Eye (tissue), 1 donor: ENCODE data around the gene MYLK.

Experiments used
- DNase-seq: peaks from one replicate; pipeline ENCODE4 v3.0.0-alpha.2; 2015

Gene MYLK

DNA sequence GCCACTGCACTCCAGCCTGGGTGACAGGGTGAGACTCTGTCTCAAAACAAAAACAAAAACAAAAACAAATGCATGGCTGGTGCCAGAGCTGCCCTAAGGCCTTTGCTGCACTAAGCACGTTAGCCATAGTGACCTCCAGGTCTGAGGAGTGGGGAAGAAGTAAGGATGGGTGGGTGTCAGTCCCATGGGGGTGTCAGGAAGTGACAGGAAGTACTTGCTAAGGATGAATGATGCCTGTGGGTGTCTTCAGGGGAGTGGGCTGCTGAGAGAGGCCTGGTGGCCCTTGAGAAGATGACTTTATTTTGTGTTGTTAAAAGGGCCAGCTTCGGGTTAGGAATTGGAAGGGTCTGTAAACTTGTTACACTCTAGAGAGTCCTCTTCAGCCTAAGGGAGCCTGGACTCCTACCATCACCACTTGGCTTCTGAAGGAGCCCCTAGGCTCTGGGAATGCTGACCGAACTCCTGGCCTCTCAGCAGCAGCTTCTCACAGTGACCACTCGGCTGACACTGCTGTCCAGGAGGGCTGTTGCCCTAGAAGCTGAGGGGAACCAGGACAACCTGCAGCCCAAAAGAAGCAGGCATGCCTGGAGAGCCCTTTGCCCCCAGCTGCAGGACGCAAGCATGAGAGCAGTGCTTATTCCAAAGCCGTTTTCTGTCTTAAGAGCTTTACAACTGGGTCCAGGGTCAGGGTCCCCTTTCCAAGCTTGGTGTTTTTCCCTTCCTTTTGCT lies 116.4 kb downstream of the MYLK start:
- DNase-seq: no peak

DNA sequence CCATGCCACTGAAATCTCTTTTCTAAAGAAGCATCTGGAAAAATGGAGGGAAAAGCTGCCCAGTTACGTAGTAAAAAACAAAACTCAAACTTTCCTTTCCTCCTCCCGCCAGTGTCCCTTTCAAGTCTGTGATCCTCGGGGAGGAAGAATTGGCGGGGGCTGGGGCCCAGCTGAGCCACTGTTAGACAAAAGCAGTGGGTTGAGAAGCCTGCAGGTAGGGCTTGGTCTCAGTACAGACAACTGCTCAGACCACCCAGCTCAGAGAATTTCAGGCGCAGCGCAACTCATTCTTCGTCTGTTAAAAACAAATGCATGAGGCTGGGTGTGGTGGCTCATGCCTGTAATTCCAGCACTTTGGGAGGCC lies 117.1 kb downstream of the MYLK start:
- DNase-seq: no peak

DNA sequence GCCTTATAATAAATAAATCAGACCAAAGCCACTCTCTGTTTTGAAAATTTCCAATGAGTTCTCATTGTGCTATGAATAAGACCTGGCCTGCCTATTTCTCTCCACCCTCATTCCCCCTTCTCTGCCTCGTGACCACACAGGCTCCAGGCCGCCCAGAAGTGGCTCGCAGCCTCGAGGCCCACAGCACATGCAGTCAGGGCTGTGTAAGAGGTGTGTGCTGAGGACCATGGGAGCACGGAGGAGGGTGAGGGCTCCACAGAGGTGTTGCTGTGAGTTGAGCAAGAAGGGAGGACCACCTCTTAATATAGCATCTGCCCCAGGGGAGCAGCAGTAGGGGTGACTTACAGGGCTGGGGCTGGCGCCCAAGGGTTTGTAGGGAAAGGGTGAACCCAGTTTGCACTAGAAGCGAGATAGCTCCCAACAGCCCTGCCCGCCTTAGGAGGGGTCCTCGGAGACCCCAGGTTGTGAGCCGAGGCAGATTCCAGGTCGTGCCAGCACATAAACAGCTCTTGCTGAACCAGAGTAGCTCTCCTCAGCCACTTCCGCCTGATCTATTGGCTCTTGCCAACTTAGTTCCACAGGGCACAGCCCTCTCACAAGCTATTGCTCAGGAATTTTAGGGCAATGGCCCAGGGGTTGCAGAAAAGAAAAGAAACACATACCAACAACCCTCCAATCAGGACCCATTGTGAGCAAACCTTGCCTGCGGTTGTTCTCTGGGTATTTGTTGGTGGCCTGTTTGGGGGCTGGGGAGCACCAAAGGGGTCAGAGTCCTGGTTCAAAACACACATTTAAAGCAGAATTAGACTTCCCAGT lies 117.7 kb downstream of the MYLK start:
- no peak for DNase-seq

DNA sequence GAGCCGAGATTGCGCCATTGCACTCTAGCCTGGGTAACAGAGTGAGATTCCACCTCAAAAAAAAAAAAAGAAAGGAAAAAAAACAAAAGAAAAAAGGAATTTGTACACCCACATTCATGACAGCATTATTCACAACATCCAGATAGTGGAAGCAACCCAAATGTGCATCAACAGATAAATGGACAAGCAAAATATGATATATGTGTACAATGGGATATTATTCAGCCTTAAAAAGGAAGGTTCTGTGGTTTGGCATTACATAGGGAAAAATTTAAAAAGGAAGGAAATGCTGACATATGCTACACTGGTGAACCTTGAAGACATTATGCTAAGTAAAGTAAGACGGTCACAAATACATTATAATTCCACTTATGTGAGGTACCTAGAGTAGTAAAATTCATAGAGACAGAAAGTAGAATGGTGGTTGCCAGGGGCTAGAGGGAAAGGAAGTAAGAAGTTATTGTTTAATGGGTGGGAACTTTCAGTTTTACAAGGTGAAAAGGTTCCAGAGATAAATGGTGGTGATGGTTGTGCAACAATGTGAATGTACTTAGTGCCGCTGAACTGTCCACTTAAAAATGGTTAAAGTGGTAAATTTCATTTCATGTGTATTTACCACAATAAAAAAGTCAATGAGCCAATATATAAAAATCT lies 118.5 kb downstream of the MYLK start:
- DNase-seq: no peak

DNA sequence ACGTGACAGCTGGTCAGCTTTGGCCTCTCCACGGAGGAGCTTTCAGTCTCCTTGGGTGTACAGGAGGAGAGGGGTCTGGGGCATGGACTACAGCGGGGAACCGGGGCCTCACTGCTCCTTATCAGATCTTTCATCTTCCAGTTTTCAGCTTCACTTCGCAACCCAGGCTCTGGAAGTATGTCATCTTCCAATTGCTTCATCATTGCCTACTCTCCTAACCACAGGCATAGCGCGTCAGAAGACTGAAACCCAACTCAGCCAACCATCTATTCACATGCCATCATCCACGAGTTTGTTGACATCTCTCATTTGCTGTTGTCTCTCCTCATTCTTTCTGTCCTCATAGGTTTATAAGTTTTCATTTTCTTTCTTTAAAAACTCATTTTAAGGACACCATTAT lies 119.5 kb downstream of the MYLK start:
- no peak for DNase-seq

DNA sequence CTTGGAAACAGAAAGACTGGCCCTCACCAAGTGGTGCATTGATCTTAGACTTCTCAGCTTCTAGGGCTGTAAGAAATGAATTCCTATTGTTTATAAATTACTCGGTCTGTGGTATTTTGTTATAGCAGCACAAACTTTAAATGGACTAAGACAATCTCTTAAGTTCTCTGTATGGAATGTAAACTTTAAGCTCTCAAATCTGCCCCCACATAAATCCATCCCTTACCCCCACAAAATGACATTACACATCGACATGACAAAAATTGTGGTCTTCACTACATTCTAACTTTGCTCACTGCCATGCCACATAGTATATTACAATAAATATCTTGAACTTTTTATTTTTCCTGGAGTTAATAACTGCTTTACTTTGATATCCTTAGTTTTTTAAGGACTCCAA lies 121.3 kb downstream of the MYLK start:
- no peak for DNase-seq

DNA sequence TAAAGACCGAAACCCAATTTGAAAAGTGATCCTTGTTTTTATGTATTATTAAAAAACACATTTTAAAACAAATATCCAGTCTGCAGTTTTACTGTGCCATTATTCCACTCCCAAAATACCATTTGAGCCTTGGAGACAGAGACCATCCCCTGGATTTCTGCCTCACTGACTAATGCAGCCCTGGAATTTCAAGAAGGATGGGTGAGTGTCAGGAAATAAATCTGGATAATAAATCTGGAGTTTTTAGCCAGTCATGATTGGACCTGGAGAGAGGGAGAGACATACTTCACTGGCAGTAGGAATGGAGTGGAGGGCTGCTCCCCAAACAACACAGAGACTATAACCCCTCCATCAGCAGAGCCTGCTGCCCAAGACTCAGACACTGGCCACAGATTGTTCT lies 123.3 kb downstream of the MYLK start:
- DNase-seq: no peak

DNA sequence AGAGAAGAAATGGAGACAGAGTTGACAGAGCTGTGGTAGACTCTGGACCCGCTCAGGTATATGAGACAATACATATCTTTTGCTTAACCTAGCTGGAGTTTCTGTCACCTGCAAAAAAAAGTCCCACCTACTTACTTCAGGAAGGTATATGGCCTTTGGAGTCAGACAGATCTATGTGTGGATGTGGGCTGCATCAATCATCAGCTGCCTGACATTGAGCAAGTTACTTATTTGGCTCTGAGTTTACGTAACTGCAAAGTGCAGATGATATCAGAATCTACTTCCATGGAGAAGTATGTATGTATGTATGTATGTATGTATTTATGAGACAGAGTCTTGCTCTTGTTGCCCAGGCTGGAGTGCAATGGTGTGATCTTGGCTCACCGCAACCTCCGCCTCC lies 124.3 kb downstream of the MYLK start:
- DNase-seq: no peak

DNA sequence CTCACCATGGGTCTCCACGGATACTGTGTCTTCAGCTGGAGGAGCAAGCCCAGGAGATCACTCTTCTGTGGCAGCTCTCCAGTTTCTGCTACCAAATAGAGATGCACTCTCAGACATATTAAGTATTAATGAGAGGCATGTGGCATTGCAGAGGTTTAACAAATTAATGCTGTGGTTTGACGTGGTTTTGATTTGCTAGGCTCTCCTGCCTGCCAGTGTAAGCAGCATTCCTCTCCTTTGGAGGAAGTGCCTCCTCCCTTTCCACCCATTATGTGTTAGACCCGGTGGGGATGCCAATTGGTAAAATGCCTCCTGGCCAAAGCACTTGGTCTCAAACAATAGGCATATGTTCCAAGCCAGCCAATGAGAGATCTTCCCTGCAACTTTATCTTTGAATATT lies 124.8 kb downstream of the MYLK start:
- DNase-seq: no peak

DNA sequence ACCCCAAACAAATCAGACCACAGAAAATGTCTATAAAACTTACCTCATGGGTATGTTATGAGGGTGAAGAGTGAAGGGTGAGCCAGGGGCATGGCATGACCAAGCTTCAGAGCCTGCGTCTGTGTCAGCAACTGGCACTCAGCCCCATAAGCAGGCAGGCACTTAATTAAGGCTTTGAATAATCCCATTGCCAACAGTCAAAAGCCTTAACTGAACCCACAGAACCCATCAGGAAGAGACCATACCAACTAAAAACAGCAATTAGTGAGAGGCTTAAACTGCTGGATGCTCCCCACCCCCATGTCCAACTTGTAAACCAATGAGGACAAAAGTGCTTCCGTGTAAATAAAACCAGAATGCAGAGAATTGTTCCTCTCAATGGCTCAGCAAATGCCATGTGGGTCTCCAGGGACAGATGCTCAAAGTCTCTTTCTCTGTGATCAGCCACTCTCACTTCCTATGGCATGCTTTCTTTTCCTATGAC lies 126.0 kb downstream of the MYLK start:
- peak; percentile 39 for DNase-seq

DNA sequence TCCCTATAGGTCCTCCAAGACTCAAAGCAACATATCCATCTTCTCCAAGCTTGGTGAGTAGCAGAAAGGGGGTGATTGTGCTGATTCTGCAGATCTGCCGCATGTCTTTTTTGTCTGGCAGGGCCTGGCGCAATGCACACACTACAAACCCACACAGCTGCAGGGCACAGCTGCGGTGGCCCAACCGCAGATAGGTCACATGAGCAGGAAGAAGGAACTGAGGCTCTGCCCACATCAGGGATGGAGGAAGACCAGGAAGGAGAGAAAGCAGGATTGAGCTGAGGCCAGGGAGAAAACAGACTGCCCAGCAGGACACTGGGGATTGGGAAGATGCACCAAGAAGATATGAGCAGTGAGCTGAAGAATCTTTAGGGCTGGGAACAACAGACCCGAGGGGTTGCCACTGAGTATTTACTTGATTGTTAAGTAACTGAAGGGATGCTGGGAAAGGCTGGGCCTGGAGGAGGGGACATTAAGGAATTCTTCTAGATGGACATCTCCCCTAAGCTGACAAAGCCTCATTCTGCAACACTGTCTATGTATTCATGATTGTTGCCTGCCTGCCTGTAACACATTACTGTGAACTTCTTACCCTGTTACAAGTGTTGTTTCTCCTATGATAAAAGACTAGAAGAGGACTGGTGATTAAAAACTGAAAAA lies 126.7 kb downstream of the MYLK start:
- DNase-seq: no peak

DNA sequence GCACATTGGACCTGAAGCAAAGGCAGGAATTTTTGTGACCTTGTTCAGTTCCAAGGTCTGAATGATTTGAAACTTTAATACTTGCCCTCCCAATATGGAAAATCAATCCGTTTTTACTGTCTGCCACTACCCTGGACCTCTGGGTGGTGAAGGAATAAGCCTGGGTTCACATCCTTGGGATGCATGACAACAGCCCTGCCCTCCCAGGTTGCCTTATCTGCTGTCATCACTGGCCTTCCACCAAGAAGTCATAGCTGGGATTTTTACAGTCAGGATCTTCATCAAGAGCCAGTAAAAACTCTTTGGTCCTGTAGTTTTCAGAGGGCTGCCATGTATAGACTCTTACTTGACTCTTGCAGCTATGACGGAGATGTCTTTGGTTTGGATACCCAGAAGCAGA lies 128.6 kb downstream of the MYLK start:
- DNase-seq: no peak

DNA sequence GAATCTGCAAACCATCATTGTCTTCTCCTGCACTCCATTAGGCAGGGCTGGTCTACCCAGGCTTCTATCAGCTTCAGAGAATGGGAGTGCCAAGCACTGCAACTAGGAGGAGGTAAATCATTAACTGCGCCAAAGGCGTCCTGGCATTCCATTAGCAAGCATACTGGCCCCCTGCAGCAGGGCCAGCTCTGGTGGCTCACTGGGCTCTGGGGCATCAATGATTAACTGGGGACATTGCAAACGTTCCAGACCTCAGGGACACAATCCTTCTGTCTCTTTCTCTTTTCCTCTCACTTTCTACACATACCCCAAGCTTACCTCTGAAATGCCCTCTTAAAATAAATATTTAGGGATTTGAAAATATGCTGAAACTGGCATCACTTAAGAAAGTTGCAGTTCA lies 129.0 kb downstream of the MYLK start:
- DNase-seq: no peak

DNA sequence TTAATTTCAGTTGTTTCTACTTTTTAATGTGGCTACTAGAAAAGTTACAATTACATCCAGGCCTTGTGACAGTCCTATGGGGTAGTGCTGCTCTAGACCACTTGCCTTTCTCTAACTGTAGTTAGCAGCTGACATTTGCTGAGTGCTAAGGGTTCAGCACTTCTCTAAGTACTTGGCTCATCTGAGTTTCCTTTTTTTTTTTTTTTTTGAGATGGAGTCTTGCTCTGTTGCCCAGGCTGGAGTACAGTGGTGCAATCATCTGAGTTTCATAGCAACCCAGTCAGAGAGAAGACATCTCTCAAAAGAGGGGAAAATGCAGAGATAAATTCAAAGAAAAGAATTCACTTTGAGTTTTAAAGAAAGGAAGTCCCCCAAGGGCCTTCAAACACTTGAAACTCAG lies 130.8 kb downstream of the MYLK start:
- DNase-seq: no peak

DNA sequence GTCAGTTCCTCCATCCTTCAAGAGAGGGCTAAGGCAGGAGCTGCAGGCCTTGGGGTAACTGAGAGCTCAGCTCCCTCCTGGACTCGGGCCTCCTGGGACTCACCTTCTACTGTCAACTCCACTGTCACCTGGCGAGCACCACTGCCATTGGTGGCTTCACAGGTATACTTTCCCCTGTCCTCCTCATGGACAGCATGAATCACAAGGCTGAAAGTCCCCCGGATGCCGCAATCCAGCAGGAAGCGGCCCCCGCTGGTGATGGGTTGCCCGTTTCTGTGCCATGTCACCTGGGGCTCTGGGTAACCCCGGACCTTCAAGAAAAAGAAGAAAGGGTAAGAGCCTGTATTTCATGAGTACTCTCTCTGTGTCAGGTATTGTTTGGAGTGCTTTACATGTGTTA lies 131.9 kb downstream of the MYLK start:
- no peak for DNase-seq

DNA sequence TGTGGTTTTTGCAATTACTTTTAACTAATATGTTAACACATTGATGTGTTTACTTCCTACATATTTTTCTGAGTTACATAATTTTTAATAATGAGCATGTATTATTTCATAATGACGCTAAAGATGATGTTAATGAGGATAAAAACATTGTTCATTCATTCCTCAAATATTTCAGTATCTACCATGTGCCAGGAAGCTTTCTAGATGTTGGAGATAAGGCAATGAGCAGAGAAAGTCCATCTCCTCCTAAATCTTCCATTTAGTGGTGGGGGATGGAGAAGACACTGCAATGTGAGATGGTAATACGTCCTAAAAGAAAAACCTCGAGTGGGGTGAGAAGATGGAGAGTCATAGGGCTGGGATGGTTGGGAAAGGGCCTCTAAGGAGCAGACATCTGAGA lies 132.7 kb downstream of the MYLK start:
- no peak for DNase-seq

DNA sequence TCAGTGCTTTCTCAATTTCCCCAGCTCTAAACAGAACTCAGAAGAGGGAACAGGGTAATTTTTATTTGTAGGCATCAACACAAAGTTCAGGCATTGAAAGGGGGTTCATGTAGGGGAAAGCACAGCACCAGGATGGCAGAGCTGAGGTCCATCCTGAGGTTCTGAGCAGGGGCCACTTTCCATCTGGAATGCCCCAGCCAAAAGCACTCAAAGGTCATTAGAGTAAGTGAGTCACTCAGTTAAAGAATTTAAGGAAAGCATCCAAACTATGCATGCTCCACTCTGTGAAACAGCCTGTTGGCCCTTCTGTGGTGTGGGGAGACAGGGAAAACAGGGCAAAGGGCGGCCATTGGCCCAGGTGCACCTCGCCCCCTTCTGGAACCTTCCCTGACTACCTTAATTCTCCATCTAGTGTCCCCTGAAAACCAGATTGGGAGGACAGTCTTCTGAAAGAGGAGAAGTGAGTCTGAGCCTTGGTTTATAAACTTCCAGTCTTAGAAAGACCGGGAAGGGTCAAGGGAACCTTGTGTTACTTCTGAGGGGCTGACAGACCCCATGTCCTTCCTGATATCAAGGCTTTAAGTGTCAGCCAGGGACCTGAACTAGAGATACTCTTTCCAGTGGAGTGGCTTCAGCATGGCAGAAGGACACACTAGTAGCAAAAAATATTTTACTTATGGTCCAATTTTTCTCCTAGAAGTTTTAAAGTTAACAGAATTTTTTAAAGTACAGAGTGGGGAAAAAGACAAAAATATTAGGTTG lies 133.3 kb downstream of the MYLK start:
- DNase-seq: peak; percentile 12

DNA sequence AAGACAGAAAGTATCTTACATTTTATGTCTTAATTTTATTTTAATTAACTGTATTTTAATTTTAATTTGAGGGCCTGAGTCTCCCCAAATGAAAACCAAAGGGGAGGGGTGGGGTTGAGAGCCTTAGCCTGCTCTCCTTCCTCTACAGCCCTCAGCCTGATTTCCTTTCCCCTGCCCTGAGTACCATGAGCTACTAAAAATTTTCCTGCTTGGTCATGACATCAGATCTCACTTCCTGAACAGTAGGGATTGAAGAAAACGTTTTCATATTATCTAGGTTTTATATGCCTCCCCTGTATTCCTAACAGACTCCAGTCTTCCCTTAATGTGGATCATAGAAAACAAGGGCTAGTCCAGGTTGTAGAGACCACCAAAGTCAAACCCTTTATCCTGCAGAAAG lies 133.9 kb downstream of the MYLK start:
- DNase-seq: no peak

DNA sequence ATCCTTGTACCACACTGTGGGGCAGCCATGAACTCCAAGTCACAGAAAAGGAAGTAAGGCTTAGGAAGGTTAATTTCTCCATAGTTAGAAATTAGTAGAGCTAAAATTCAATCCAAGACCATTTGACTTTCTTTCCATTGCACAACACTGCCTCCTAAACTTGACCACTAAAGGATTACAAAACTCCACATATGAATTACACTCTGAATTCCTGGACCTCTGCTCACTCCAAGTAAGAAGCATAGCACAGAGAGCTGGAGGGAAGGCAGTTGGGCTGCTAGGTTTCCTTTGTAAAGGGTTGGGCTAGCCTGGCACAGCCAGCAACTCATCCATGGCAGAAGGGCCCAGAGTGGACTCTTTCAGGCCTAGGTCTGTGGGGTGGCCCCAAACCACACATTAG lies 134.4 kb downstream of the MYLK start:
- no peak for DNase-seq

DNA sequence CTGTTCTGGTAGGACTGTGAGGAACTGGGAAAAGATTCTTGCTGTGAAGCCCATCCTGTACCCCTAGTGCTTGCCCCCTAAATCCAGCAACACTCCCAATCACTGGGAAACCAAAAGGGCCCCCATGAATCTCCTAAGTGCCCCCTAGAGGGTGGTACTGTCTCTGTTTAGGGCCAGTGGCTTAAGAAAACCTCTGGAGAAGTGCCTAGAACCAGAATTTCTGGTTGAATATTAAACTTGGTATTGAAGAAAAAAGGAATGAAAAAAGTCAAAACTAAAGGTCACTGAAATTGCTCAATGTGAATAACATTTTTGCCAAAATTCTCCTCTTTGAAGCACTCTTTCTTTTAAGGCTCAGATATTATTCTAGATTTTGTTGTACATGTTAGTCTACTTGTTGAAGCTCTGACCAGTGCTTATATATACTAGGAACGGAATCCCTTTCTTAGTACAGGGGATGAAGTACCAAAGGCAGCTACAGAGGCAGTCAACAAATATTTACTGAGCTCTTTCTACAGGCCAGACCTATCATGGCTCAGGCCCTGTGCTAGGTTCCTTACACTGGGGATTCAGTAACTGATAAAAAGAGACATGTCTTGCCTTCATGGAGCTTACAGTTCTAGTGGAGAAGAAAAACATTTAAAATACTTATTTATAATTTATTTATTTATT lies 138.8 kb downstream of the MYLK start:
- DNase-seq: no peak

DNA sequence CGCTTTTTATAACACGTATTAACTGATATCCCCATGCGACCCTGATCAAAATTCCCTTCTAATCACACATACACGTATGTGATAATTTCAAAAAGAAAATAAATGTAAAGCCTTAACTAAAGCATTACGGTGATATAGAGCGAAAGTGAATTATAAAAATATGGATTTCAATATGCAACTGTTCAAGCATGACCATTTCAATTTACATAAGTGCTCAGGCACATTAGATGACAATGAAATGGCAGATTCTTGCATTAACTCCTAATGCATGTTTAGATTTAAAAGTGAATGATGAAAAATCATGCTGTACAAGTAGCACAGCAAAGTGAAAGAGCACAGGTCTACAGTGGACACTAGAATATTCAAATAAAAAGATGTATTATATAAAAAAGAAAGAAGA lies 140.1 kb downstream of the MYLK start:
- no peak for DNase-seq

DNA sequence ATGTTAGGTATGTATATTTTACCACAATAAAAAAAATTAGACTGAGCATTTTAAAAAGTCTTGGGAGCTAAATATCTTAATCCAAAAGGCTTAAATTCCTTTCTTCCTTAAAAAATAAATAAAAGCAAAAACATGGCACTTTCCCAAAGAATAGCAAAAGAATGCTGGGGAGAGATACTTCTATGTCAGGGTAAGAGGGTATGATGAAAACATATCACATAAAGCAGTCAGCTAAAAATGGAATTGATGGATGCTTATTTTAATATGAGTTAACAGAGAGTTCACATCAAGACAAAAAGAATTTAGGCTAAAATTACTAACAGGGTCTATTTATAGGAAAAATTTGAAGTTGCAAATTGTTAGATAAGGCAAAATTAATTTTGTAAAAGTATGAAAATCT lies 141.0 kb downstream of the MYLK start:
- no peak for DNase-seq
